DOHH2 (cell line): ENCODE results near the gene PAM.

Experiments used
- CTCF ChIP-seq: fragments of 200-600 bp; sonication (generic); IDR thresholded peaks from one replicate; pipeline ENCODE4 v1.5.1; 2014; ENCODE audit warnings: antibody characterized with exemption, mild to moderate bottlenecking, low read depth, low read length; ENCODE audit not compliant: poor library complexity, severe bottlenecking
- EZH2phosphoT487 ChIP-seq: fragments of 200-600 bp; sonication (generic); IDR thresholded peaks from 2 replicates; pipeline ENCODE4 v1.6.1; 2017; ENCODE audit warnings: borderline replicate concordance, mild to moderate bottlenecking, antibody characterized with exemption, low read length, moderate library complexity, mixed read lengths

DNA sequence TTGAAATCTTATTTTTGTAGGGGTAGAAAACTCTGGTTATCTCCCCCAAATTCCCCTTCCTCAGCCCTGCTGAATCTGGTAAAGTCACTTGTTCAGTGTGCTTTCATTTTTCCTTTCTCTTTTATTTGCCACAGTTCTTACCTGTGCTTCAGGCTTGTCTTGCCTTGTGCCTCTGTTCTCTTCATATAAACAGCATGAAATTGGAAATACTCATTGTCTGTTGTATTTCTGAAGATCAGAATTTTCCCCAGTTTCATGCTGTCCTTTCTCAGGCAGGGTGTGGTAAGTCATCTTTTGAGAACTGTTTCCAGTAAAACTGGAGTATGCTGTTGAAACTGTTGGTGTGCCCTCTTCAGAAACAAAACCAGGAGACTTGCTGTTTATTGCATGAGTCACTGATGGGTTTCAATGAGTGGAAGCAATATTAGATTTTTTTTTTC lies 7.0 kb downstream of the PAM start:
- TF ChIP-seq CTCF (no peak), EZH2phosphoT487 (no peak)
